ENCODE results near the gene PREX1. TPM values are rescaled to one million over a fixed set of nuclear protein-coding genes. Genes with fewer than 3 reads are reported as not detected.

Gene PREX1
- total and polyA plus RNA-seq, 2 of the 4 experiments (the other 2 are of a cell fraction): 0.67 to 0.72 TPM

- Histone ChIP-seq H4K5ac (ENCODE audit: low read depth, low read length) (no peak overlapping the region), H2BK20ac (ENCODE audit: low read depth, low read length) (no peak overlapping the region), H3K4me1 (ENCODE audit: control insufficient read depth, insufficient read depth, low read length) (peaks cover 5% of the 10 kb centered on the region; the same call in 1 of the 2 replicates), H4K20me1 (ENCODE audit: insufficient read depth, low read length) (no peaks in the 10 kb centered on the region), H3K14ac (replicated peaks; ENCODE audit: low read depth, low read length) (no peak overlapping the region), H3K56ac (ENCODE audit: extremely low read depth, insufficient read depth, low read length) (no peak overlapping the region), H3K4ac (ENCODE audit: low read depth, low read length) (no peak overlapping the region), H3K23ac (ENCODE audit: low read depth, low read length) (no peak overlapping the region), H2AFZ (replicated peaks; ENCODE audit: low read length, poor library complexity) (no peak overlapping the region), H3K79me1 (ENCODE audit: low read depth in 1 of 2, low read length in 2 of 2) (no peaks in the 10 kb centered on the region), H2AK9ac (replicated peaks; ENCODE audit: low read depth, low read length, poor library complexity) (no peak overlapping the region), H2BK5ac (ENCODE audit: low read depth, low read length, poor library complexity, severe bottlenecking) (no peak overlapping the region), H2BK15ac (ENCODE audit: low read depth, low read length) (no peak overlapping the region), H4K91ac (ENCODE audit: insufficient read depth, low read depth, low read length) (no peak overlapping the region), H2BK120ac (ENCODE audit: low read depth, low read length) (no peak overlapping the region), H2AK5ac (ENCODE audit: low read depth, low read length) (no peak overlapping the region), H3K9me1 (ENCODE audit: insufficient read depth, low read length) (no peaks in the 10 kb centered on the region), H3K27ac (ENCODE audit: insufficient read depth, low read length) (no peak overlapping the region), H3K9me3 (ENCODE audit: control insufficient read depth, insufficient read depth, low read length) (no peaks in the 10 kb centered on the region), H3K27me3 (ENCODE audit: control insufficient read depth, insufficient read depth, low read length) (peaks cover 5% of the 10 kb centered on the region; the same call in 1 of the 2 replicates), H3K36me3 (ENCODE audit: control insufficient read depth, insufficient read depth, low read length) (no peaks in the 10 kb centered on the region), H3K18ac (ENCODE audit: low read depth, low read length) (no peak overlapping the region), H3K9ac (ENCODE audit: low read depth, low read length) (no peak overlapping the region), H4K8ac (ENCODE audit: low read depth in 2 of 2, low read length in 2 of 2) (no peak overlapping the region), H3K4me2 (ENCODE audit: low read depth, low read length) (no peak overlapping the region), H3K4me3 (ENCODE audit: insufficient read depth, low read depth, low read length) (no peak overlapping the region)
- no CpG with 5 or more reads among the region's 11 CpGs for WGBS, 2 experiments (ENCODE audit: extremely low coverage in 2 of 2, insufficient read length in 1 of 2)
- no peak for TF ChIP-seq MAFK (IDR thresholded peaks at IDR 0.05; ENCODE audit: low read depth, low read length)
- no peak for TF ChIP-seq FOS (IDR thresholded peaks at IDR 0.05; ENCODE audit: low read depth, low read length)
- TF ChIP-seq RFX5 (IDR thresholded peaks at IDR 0.05; ENCODE audit: low read depth, low read length): no peak
- ATAC-seq (ENCODE audit: low read depth): no peak
- dilution Hi-C loops (cut with HindIII; ENCODE audit: low sequenced_read_pairs, unreplicated experiment): no loop called here
- ChIA-PET POLR2A (ENCODE audit: unreplicated experiment) (no interaction called here), CTCF (no interaction called here)
- intact Hi-C loops (cut with micrococcal nuclease): no loop called here
- in situ Hi-C loops (cut with MboI; ENCODE audit: low sequenced_read_pairs): no loop called here
- BruUV-seq (replicated peaks): no TSS peak
- no peak for DNase-seq
These were observed 157.7 kb downstream of the PREX1 start for GRCh38 chr20:48669946-48670605.
